ENCODE measurements around the gene LEMD1.
"Not testable (repeated sequence)": the region's sequence is repeated elsewhere in the genome, so short reads cannot be mapped to it uniquely, and the experiment has no call there.

The LEMD1 gene

DNA sequence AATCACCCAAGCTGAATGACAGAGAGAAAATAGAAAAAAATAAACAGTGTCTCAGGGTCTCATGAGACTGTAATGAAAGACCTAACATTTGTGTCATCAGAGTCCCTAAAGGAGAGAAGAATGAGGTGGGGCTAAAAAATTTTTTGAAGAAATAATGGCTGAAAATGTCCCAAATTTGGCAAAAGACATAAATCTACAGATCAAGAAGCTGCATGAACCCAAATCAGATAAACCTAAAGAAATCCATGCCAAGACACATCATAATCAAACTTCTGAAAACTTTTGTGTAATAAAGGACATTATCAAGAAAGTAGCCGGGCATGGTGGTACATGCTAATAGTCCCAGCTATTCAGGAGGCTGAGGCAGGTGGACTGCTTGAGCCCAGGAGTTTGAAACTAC is 29.2 kb downstream of the LEMD1 start:
- TF ChIP-seq, protein P1, sequence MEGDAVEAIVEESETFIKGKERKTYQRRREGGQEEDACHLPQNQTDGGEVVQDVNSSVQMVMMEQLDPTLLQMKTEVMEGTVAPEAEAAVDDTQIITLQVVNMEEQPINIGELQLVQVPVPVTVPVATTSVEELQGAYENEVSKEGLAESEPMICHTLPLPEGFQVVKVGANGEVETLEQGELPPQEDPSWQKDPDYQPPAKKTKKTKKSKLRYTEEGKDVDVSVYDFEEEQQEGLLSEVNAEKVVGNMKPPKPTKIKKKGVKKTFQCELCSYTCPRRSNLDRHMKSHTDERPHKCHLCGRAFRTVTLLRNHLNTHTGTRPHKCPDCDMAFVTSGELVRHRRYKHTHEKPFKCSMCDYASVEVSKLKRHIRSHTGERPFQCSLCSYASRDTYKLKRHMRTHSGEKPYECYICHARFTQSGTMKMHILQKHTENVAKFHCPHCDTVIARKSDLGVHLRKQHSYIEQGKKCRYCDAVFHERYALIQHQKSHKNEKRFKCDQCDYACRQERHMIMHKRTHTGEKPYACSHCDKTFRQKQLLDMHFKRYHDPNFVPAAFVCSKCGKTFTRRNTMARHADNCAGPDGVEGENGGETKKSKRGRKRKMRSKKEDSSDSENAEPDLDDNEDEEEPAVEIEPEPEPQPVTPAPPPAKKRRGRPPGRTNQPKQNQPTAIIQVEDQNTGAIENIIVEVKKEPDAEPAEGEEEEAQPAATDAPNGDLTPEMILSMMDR (conservative IDR thresholded peaks at IDR 0.05; ENCODE audit: low read length): no peak
- no peak overlapping the region for H3K4me3 ChIP-seq (ENCODE audit: low read length)
- no peak for DNase-seq (ENCODE audit: low read depth)

DNA sequence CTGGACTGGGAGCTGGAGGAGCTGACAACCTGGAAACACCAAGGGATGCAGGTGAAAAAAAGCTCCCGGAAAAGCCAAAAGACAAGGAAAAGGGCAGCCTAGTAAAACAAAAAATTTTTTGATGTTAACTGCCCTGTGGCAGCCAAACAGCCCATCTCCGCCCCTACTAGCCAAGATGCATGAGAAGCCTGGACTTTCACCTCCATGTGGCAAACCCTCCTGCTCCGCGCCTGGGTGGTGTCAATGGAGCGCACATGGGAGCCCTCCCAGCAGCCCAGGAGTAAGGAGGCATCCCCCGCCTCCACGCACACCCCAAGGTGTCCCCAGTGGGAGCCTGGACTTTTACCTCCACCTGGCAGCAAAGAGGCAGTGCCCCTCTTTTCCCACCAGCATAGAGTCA is 30.5 kb downstream of the LEMD1 start:
- no peak for DNase-seq (ENCODE audit: low read depth)
- no peak overlapping the region for H3K4me3 ChIP-seq (ENCODE audit: low read length)
- TF ChIP-seq, protein P1 (conservative IDR thresholded peaks at IDR 0.05; ENCODE audit: low read length): no peak

DNA sequence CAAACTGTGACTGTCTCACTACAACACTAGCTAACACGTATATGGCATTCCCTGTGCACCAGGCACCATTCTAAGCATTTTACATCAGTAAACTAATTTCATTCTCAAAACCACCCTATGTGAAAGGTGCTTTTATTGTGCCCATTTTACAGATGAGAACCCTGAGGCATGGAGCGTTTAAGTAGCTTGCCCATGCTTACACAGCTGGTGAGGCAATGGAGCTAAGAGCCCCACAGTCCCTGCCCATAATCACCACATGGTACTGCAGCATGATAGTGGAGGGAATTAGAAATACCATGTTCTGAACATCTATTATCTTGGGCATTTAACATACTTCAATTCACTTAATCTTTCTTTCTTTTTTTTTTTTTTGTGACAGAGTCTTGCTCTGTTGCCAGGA is 34.0 kb downstream of the LEMD1 start:
- DNase-seq (ENCODE audit: low read depth): no peak
- TF ChIP-seq, protein P1 (conservative IDR thresholded peaks at IDR 0.05; ENCODE audit: low read length): no peak
- no peak overlapping the region for H3K4me3 ChIP-seq (ENCODE audit: low read length)

DNA sequence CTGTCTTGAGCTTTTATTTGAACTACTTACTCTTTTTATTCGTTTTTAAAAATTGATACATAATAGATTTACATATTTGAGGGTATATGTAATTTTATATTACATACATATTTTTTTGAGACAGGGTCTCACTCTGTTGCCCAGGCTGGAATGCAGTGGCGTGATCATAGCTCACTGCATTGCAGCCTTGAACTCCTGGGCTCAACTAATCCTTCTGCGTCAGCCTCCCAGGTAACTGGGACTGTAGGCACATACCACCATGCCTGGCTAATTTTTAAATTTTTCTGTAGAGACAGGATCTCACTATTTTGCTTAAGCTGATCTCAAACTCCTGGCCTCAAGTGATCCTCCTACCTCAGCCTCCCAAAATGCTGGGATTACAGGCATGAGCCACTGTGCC is 38.9 kb downstream of the LEMD1 start:
- DNase-seq (ENCODE audit: low read depth): not testable (repeated sequence)

DNA sequence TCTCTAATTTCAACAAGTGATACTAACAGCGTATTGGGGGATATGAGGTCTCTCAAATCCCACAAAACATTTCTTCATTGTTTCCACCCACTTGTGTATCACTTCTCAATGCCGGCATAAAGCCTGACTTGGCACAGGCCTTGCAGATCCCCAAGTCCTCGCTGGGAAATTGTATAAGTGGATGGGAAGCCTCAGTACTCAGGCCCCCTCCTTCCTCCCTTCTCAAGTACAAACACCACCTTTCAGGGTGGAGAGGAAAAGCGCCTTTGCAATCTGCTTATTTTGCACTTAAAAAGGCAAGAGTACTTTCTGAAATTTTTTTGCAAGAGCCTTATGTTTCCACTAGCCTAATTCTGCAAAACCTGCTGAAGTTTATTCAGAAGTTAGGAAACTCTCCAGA is 39.3 kb downstream of the LEMD1 start:
- no peak overlapping the region for H3K4me3 ChIP-seq (ENCODE audit: low read length)
- TF ChIP-seq, protein P1 (conservative IDR thresholded peaks at IDR 0.05; ENCODE audit: low read length): no peak
- DNase-seq (ENCODE audit: low read depth): no peak

More for the DNA sequence above, 38.9 kb downstream of the LEMD1 start:
- H3K4me3 ChIP-seq (ENCODE audit: low read length): not testable (repeated sequence)

DNA sequence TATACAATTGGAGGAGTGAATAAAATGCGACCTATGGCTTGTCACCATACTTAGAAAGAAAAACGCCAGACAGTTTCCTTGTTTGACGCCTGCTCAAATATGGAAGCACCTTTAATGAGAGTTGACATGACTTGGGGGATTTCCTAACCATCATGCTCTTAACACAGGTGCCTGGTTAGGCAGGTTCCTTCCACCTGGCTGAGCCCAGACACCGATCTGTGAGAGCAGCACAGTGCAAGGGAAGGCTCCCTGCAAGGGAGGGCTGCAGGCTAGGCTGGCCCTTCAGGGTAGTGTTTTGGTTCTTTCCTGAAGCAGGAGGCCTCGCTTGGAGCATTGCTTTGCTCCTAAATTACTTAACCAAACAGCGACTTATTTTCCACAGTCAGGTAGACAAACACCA is 40.6 kb downstream of the LEMD1 start:
- TF ChIP-seq, protein P1 (conservative IDR thresholded peaks at IDR 0.05; ENCODE audit: low read length): no peak
- DNase-seq (ENCODE audit: low read depth): no peak
- no peak overlapping the region for H3K4me3 ChIP-seq (ENCODE audit: low read length)

DNA sequence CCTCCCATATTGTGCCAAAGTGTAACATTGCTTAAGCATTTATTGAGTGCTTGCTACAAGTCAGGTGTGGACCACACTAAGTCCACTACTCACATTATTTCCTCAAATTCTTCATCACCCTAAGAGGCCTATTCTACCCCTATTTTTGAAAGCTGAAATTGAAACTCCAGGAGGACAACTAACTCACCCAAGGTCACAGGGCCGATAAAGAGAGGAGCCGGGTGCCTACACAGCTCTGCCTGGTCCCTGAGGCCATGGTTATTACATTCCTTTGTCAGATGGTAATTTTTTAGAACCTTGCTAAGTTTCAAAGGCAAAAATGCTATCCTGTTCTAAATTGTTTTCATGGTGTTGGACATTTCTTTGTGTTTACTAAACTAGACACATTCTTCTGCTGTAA is 41.0 kb downstream of the LEMD1 start:
- no peak for DNase-seq (ENCODE audit: low read depth)
- H3K4me3 ChIP-seq (ENCODE audit: low read length): no peak overlapping the region
- TF ChIP-seq, protein P1 (conservative IDR thresholded peaks at IDR 0.05; ENCODE audit: low read length): no peak

DNA sequence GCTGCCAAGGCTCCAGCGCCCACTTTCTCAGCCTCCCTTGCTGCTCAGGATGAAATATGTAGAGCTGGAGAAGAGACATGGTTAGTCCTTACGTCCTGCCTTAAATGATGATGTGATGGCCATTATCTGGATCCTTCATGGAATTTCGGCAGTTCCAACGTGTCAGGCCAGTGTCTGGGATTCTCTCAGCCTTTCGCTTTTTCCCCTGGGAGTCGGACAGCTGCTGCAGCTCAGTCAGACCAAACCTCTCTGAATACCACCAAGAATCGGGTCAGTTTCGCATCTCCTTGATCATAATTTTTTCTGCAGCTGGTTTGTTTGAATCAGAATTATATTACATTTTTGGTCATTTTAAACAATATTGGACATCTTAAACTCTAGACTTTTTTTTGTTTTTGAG is 42.8 kb downstream of the LEMD1 start:
- H3K4me3 ChIP-seq (ENCODE audit: low read length): no peak overlapping the region
- DNase-seq (ENCODE audit: low read depth): no peak
- TF ChIP-seq, protein P1 (conservative IDR thresholded peaks at IDR 0.05; ENCODE audit: low read length): no peak

Data from AG10803 (cell line).